OCI-LY1 (cell line): ENCODE data around the gene NUDT17.
"Not testable (repeated sequence)": the region's sequence is repeated elsewhere in the genome, so short reads cannot be mapped to it uniquely, and the experiment has no call there.

Experiments used
- CTCF ChIP-seq: fragments of 200-600 bp; sonication (generic), shearing (Covaris generic); IDR thresholded peaks from 2 replicates; pipeline ENCODE4 v1.5.1; 2017; ENCODE audit warnings: mild to moderate bottlenecking, antibody characterized with exemption, low read length, moderate library complexity, mixed read lengths
- EZH2 ChIP-seq: fragments of 200-600 bp; sonication (generic), shearing (Covaris generic); IDR thresholded peaks from 2 replicates; pipeline ENCODE4 v1.8.0; 2017; ENCODE audit warnings: borderline replicate concordance, mixed run types, mild to moderate bottlenecking, antibody characterized with exemption, low read length, moderate library complexity, mixed read lengths

GRCh38 chr1:145812977-145813810 lies 32.2 kb upstream of the NUDT17 start:
- TF ChIP-seq CTCF, EZH2: not testable (repeated sequence)
